HT-29 (cell line): ENCODE data around the gene LGR6. TPM values are rescaled to one million over a fixed set of nuclear protein-coding genes. Genes with fewer than 3 reads are reported as not detected.
A peak's percentile ranks its signal among the peaks of the same experiment; 100 is the strongest.

Experiments used
- DNase-seq: peaks from one replicate; pipeline ENCODE4 v3.0.0-alpha.2; 2015; ENCODE audit warnings: low spot score
- total RNA-seq: library from RNA; depleted of rRNA; stranded (reverse); fragments of >200 nt; shearing (Covaris generic); gene quantifications from 2 replicates; pipeline ENCODE4 v1.2.3, GENCODE V29; 2014

Gene LGR6
- total RNA-seq, 1 experiment from 2014 or later = 0.18 TPM

- peak; percentile 10 for DNase-seq
These were observed 89.8 kb downstream of the LGR6 start for GRCh38 chr1:202283379-202283844.

GRCh38 chr1:202283991-202284390 is 90.4 kb downstream of the LGR6 start:
- DNase-seq = no peak

- no peak for DNase-seq
These were observed 92.3 kb downstream of the LGR6 start for GRCh38 chr1:202285908-202286307.

- no peak for DNase-seq
These were observed 93.1 kb downstream of the LGR6 start for GRCh38 chr1:202286622-202287097.

- DNase-seq = no peak
These were observed 93.6 kb downstream of the LGR6 start for GRCh38 chr1:202287196-202287595.

- DNase-seq = no peak
These were observed 94.6 kb downstream of the LGR6 start for GRCh38 chr1:202288177-202288576.

- no peak for DNase-seq
These were observed 95.4 kb downstream of the LGR6 start for GRCh38 chr1:202289009-202289408.

- DNase-seq = no peak
These were observed 97.4 kb downstream of the LGR6 start for GRCh38 chr1:202291001-202291400.

- no peak for DNase-seq
These were observed 98.5 kb downstream of the LGR6 start for GRCh38 chr1:202291961-202292712.

- DNase-seq = no peak
These were observed 99.2 kb downstream of the LGR6 start for GRCh38 chr1:202292773-202293172.

- no peak for DNase-seq
These were observed 100.0 kb downstream of the LGR6 start for GRCh38 chr1:202293569-202293968.

GRCh38 chr1:202302166-202302565 is 108.6 kb downstream of the LGR6 start:
- DNase-seq = no peak

- DNase-seq = no peak
These were observed 110.8 kb downstream of the LGR6 start for GRCh38 chr1:202304375-202304774.

GRCh38 chr1:202305168-202305567 is 111.6 kb downstream of the LGR6 start:
- DNase-seq = no peak

GRCh38 chr1:202306535-202307345 is 113.1 kb downstream of the LGR6 start:
- no peak for DNase-seq

- peak; percentile 28 for DNase-seq
These were observed 116.6 kb downstream of the LGR6 start for GRCh38 chr1:202310071-202310725.

- DNase-seq = no peak
These were observed 117.1 kb downstream of the LGR6 start for GRCh38 chr1:202310746-202311145.

GRCh38 chr1:202311875-202312635 is 118.5 kb downstream of the LGR6 start:
- no peak for DNase-seq

GRCh38 chr1:202315576-202316168 is 122.1 kb downstream of the LGR6 start:
- peak; percentile 82 for DNase-seq

- no peak for DNase-seq
These were observed 122.6 kb downstream of the LGR6 start for GRCh38 chr1:202316186-202316585.
